HG03432 (cell line): Measurements from ENCODE around the gene MBD5.
"Not testable (repeated sequence)": the region's sequence is repeated elsewhere in the genome, so short reads cannot be mapped to it uniquely, and the experiment has no call there.

Experiments
- ATAC-seq: cut with Tn5 transposase; IDR thresholded peaks from one replicate; pipeline ENCODE4 v1.9.1; 2021; ENCODE audit warnings: mild to moderate bottlenecking, moderate library complexity; ENCODE audit not compliant: unreplicated experiment

The MBD5 gene

DNA sequence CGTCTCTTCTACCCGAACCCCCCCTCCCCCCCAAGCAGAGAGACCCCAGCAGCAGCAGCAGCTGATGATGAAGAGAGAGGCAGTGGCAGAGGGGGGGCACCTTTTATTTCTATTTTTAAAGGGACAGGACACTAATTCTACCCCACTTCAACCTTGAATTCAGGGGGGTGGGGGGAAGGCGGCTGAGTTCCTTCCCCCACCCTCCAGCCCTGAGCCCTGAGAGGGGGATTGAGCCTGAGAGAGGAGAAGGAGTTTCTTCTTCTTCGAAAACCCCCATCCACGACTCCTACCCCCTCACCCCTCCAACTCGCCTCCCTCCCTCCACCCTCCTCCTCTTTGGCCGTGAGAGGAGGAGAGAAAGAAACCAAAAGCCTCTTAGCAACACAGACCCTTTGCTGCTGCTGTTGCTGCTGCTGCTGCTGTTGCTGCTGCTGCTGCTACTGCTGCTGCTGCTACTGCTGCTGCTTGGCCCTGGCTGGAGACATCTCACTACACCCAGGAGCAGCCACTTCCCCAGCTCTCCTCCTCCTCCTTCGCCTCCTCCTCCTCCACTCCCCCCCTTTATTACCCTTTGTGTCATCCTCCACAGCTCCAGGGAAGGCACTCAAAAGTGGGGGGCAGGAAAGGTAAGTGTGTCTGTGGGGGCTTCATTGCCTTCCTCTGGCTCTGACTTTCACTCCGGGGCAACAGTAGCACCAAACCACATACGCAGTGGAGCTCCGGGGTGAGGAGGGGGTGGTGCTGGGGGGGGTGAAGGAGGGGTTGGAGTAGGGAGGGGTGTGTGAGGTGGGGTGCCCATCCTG is at the start of gene MBD5:
MBD5 (plus strand) TSS at position 33 of the 803 bp plus-strand sequence.
- ATAC-seq: peak; percentile 33

- no peak for ATAC-seq
These were observed 44.8 kb upstream of the MBD5 start for GRCh38 chr2:147976102-147976501.

DNA sequence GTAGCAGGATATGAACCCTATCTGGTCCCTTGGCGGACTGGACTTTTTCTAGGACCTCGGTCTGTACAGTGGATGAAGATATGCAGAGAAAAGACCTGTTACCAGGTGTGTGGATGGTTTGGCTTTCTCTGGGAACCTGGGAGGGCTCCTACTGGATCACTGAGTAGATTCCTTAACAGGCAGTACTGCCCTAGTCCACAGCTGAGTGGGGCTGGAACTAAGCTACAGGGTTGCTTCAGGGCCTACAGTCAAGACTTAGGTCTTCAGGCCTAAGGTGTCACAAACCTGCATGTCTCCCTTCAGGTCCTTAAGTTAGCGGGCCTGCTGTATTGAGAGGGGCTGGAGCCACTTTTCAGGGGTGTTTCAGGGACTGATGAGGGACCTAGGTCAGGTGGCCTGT is 43.2 kb upstream of the MBD5 start:
- no peak for ATAC-seq

DNA sequence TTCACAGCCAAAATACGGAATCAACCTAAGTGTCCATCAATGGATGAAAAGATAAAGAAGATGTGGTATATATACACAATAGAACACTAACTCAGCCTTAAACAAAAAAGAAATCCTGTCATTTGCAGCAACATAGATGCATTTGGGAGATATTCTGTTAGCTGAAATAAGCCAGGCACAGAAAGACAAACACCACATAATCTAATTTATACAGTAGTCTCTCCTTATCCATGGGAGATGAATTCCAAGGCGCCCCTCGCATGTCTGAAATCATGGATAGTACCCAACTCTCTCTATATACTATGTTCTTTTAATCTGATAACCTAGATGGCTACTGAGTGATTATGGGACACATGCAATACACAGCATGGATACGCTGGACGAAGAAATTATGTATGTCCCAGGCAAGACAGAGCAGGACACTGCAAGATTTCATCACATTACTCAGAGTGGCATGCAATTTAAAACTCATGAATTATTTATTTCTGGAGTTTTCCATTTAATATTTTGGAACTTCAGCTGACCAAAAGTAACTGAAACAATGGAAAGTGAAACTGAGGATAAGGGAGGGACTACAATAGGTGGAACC is 39.9 kb upstream of the MBD5 start:
- no peak for ATAC-seq

GRCh38 chr2:147989102-147989501 is 31.8 kb upstream of the MBD5 start:
- no peak for ATAC-seq

DNA sequence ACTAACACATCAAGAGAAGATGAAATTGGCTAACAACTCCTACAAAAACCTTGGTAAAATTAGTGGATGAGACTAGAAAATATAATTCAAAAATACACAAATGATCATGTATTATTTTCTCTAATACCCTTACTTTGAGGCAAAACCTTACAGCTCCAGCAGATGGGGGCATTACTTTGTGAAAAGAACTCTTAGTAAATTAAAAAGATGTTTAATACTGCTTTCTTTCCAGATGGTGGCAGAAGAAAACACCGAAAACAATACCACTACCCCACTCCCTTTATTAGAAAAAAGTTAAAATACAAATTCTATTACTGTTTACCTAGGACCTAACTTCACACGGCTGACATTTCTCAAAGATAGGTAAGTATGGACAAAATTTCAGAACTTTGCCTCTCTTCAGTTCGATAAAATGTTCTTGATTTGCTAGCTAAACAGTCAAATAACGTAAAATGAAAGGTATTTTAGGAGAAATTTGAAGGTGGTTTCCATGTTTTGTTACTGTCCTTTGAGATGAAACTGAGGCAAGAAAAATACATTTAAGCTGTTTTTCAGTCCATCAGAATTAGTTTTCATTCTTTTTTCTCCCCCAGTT is 31.0 kb upstream of the MBD5 start:
- ATAC-seq: peak; percentile 94

DNA sequence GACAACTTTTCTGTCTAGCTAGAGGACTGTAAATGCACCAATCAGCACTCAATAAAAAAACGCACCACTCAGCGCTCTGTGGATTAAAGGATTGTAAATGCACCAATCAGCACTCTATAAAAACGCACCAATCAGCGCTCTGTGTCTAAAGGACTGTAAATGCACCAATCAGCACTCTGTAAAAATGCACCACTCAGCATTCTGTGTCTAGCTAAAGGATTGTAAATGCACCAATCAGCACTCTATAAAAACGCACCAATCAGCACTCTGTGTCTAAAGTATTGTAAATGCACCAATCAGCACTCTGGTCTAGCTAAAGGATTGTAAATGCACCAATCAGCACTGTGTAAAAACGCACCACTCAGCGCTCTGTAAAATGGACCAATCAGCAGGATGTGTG is 25.9 kb upstream of the MBD5 start:
- ATAC-seq: not testable (repeated sequence)

GRCh38 chr2:147996828-147997227 is 24.1 kb upstream of the MBD5 start:
- no peak for ATAC-seq

- no peak for ATAC-seq
These were observed 22.7 kb upstream of the MBD5 start for GRCh38 chr2:147998203-147998602.

- ATAC-seq: no peak
These were observed 21.8 kb upstream of the MBD5 start for GRCh38 chr2:147999126-147999525.

DNA sequence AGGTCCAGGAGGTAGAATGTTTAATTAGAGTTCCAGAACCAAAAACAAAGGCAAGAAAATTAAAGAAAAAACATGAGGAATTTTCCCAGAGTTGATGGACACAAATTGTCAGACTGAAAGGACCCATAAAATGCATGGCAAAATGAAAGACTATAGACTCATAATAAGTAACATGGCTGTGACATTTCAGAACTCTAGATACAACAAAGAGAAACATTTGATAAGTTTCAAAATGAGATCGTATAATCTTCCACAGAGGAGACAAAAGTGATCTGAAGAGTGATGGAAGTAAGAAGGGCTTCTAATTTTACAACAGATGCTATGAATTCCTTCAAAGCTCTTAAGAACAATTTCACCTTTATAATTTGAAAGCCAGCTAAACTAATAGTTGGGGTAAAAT is 20.8 kb upstream of the MBD5 start:
- no peak for ATAC-seq

DNA sequence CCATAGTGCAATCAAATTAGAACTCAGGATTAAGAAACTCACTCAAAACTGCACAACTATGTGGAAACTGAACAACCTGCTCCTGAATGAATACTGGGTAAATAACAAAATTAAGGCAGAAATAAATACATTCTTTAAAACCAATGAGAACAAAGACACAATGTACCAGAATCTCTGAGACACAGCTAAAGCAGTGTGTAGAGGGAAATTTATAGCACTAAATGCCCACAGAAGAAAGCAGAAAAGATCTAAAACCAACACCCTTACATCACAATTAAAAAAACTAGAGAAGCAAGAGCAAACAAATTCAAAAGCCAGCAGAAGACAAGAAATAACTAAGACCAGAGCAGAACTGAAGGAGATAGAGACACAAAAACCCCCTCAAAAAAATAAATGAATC is 18.5 kb upstream of the MBD5 start:
- not testable (repeated sequence) for ATAC-seq

- ATAC-seq: no peak
These were observed 14.5 kb upstream of the MBD5 start for GRCh38 chr2:148006249-148007007.

DNA sequence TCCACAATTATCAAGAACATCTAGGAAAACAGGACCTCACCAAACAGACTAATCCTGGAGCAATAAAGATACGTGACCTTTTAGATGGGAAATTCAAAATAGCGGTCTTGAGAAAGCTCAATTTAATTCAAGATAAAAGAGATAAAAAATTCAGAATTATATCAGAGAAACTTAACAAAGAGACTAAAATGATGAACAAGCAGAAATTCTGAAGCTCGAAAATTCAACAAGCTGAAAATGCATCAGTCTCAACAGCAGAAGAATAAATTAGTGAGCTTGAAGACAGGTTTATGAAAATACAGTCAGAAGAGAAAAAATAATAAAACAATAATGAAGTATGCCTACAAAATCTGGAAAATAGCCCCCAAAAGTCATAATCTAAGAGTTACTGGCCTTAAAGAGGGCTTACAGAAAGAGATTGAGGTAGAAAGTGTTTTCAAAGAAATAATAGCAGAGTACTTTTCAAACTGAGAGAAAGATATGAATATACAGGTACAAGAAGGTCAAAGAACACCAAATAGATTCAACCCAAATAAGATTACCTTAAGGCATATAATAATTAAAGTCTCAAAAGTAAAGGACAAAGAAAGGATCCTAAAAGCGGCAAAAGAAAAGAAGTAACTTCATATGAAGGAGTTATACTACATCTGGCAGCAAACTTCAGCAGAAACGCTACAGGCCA is 13.5 kb upstream of the MBD5 start:
- no peak for ATAC-seq

DNA sequence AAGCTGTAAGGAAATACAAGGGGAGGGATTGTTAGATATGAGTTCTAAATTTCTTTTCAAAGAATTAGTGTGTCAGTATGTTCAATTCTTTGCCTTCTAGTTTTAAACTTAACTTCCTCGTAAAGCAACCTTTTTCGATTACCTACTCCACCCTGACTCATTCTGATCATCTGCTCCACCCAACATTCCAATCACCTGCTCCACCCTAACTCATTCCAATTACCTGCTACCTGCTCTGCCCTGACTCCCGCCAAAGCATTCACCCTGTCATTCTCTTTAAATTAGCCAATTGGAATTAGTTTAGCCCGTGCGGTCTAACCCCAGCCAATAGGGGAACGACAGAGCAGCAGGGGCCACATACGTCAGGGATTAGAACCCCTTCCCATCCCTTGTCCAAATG is 12.5 kb upstream of the MBD5 start:
- not testable (repeated sequence) for ATAC-seq

GRCh38 chr2:148013876-148014275 is 7.0 kb upstream of the MBD5 start:
- no peak for ATAC-seq

- no peak for ATAC-seq
These were observed 6.3 kb upstream of the MBD5 start for GRCh38 chr2:148014616-148015015.

- ATAC-seq: peak; percentile 85
These were observed 506 bp upstream of the MBD5 start, which contains the start of gene ORC4 for GRCh38 chr2:148020111-148021058. ORC4 (minus strand) TSS chr2:148020737; CDS start chr2:147975958, 44,779 bp downstream.

DNA sequence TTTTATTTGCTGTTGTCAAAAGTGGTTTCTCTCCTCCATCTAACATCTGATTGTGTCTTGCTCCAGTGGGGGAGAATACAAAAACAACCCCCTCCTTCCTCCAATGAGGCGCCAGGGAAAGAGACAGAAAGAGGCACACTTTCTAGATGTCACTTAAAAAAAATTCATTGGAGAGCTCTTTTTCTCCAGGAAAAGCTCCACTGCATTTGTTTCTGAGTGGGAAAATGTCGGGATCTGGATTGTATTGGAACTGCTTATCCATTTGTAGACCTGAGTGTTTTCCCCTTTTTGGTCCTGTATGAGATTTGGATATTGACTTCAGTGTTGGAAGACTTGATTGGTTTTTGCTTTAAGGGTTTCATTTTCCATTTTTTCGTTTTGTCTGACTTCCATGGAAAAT is 995 bp downstream of the MBD5 start:
- ATAC-seq: no peak

DNA sequence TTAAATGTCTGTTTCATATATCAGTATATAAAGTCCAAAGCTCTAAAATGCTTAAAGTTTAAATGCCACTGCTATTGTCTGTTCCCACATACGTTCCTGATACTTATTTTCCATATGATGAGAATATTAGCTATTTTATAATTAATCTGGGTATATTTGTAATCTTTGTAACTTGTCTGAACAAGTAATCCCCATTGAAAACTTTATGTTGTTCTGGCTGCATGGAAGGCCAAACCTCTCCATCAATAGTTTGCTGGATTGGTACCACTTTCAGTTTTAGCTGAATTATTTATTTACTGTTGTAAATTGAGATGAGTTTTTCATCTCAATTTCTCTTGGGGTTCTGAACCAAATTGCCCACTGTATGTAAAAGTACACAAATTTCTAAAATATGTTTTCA is 1.5 kb downstream of the MBD5 start:
- ATAC-seq: no peak
